Adrenal gland (tissue), 5 donors: ENCODE results near the gene SELENBP1.

Source experiments
- POLR2A ChIP-seq, 2 donors: fragments of 450-650 bp; IDR thresholded peaks; one replicate each; pipeline ENCODE4 v1.6.1; 2017; ENCODE audit warnings: antibody characterized with exemption in 2 of 2, mild to moderate bottlenecking in 2 of 2, moderate library complexity in 1 of 2
- TF ChIP-seq, protein P1 (sequence below), 6 experiments: fragments of 450-650 bp in 4 of 6; fragments of 200-600 bp in 2 of 6; sonication (generic) in 1 of 6; IDR thresholded peaks; 1 replicate in 5 of 6; 2 replicates in 1 of 6; pipeline versions ENCODE4 v1.5.1 to v1.8.0; 2016 to 2021; ENCODE audit warnings: antibody characterized with exemption in 6 of 6, mild to moderate bottlenecking in 2 of 6, moderate library complexity in 1 of 6
- donor health status: DM: no; HTN: no; CAD: no.

- no peak for TF ChIP-seq POLR2A (IDR thresholded peaks at IDR 0.05)
- TF ChIP-seq, protein P1, sequence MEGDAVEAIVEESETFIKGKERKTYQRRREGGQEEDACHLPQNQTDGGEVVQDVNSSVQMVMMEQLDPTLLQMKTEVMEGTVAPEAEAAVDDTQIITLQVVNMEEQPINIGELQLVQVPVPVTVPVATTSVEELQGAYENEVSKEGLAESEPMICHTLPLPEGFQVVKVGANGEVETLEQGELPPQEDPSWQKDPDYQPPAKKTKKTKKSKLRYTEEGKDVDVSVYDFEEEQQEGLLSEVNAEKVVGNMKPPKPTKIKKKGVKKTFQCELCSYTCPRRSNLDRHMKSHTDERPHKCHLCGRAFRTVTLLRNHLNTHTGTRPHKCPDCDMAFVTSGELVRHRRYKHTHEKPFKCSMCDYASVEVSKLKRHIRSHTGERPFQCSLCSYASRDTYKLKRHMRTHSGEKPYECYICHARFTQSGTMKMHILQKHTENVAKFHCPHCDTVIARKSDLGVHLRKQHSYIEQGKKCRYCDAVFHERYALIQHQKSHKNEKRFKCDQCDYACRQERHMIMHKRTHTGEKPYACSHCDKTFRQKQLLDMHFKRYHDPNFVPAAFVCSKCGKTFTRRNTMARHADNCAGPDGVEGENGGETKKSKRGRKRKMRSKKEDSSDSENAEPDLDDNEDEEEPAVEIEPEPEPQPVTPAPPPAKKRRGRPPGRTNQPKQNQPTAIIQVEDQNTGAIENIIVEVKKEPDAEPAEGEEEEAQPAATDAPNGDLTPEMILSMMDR (IDR thresholded peaks at IDR 0.05): no peak
Measured at GRCh38 chr1:151347523-151348246, 24.8 kb downstream of the SELENBP1 start.
